Measurements from ENCODE around the gene IFT80. TPM values are rescaled to one million over a fixed set of nuclear protein-coding genes. Genes with fewer than 3 reads are reported as not detected.

Gene IFT80
- total and polyA plus RNA-seq, 2 of the 4 experiments (the other 2 are of a cell fraction): 15.2 to 16.8 TPM

GRCh38 chr3:160417311-160417710 is 18.3 kb upstream of the IFT80 start:
- H2BK5ac ChIP-seq (ENCODE audit: low read depth, low read length, poor library complexity, severe bottlenecking): no peak overlapping the region
- dilution Hi-C loops (cut with HindIII; ENCODE audit: low sequenced_read_pairs, unreplicated experiment) (no loop called here), in situ Hi-C loops (cut with MboI; ENCODE audit: low sequenced_read_pairs) (loop anchor here (10.0 to 25.0 kb wide), 3 partner anchors 253 to 530 kb away; no protein-coding TSS in a partner anchor), intact Hi-C loops (cut with micrococcal nuclease) (loop anchor here (10.0 kb wide), 1 partner anchor 653 kb away; no protein-coding TSS in a partner anchor)
- H2BK20ac ChIP-seq (ENCODE audit: low read depth, low read length): no peak overlapping the region
- 0 out of 4 replicates have a peak overlapping the region, but pooled peaks of 1 of the 2 experiments have one; percentile 25 for H4K8ac ChIP-seq (ENCODE audit: low read depth in 2 of 2, low read length in 2 of 2)
- DNase-seq: no peak
- no peak overlapping the region for H4K91ac ChIP-seq (ENCODE audit: insufficient read depth, low read depth, low read length)
- no peaks in the 10 kb centered on the region for H3K27me3 ChIP-seq (ENCODE audit: control insufficient read depth, insufficient read depth, low read length)
- H3K4me1 ChIP-seq (ENCODE audit: control insufficient read depth, insufficient read depth, low read length): peaks cover 2% of the 10 kb centered on the region
- H2BK15ac ChIP-seq (ENCODE audit: low read depth, low read length): no peak overlapping the region
- H3K4ac ChIP-seq (ENCODE audit: low read depth, low read length): no peak overlapping the region
- ATAC-seq (ENCODE audit: low read depth): no peak
- no peaks in the 10 kb centered on the region for H4K20me1 ChIP-seq (ENCODE audit: insufficient read depth, low read length)
- CTCF ChIA-PET: interaction anchor here (1.2 to 1.6 kb wide), 2 partner anchors 33 to 254 kb away, joined by 3 to 4 read pairs; partner anchors contain the start of gene TRIM59
- no peak overlapping the region for H3K23ac ChIP-seq (ENCODE audit: low read depth, low read length)
- H3K4me3 ChIP-seq (ENCODE audit: insufficient read depth, low read depth, low read length): no peak overlapping the region
- no peak overlapping the region for H2AFZ ChIP-seq (replicated peaks; ENCODE audit: low read length, poor library complexity)
- no peak overlapping the region for H3K27ac ChIP-seq (ENCODE audit: insufficient read depth, low read length)
- TF ChIP-seq CHD1 (IDR thresholded peaks at IDR 0.05; ENCODE audit: low read depth, low read length) (no peak), MAZ (IDR thresholded peaks at IDR 0.05; ENCODE audit: borderline replicate concordance, low read depth, low read length) (no peak), MAFK (IDR thresholded peaks at IDR 0.05; ENCODE audit: low read depth, low read length) (no peak), FOS (IDR thresholded peaks at IDR 0.05; ENCODE audit: low read depth, low read length) (no peak), RCOR1 (IDR thresholded peaks at IDR 0.05; ENCODE audit: insufficient replicate concordance, low read length) (no peak), ELK1 (IDR thresholded peaks at IDR 0.05; ENCODE audit: borderline replicate concordance, low read depth, low read length) (no peak), POLR2A (IDR thresholded peaks at IDR 0.05; ENCODE audit: low read depth, low read length) (no peak), USF2 (IDR thresholded peaks at IDR 0.05; ENCODE audit: low read depth, low read length) (no peak), NFE2L2 (IDR thresholded peaks at IDR 0.05; ENCODE audit: low read depth, low read length) (no peak), BHLHE40 (IDR thresholded peaks at IDR 0.05; ENCODE audit: low read depth, low read length) (no peak), RAD21 (IDR thresholded peaks at IDR 0.05; ENCODE audit: low read length) (no peak), RFX5 (IDR thresholded peaks at IDR 0.05; ENCODE audit: low read depth, low read length) (no peak), SMC3 (IDR thresholded peaks at IDR 0.05; ENCODE audit: low read depth, low read length) (no peak), CEBPB (IDR thresholded peaks at IDR 0.05; ENCODE audit: low read depth, low read length) (no peak), MXI1 (IDR thresholded peaks at IDR 0.05; ENCODE audit: borderline replicate concordance, low read depth, low read length) (no peak)
- TF ChIP-seq, protein P1, sequence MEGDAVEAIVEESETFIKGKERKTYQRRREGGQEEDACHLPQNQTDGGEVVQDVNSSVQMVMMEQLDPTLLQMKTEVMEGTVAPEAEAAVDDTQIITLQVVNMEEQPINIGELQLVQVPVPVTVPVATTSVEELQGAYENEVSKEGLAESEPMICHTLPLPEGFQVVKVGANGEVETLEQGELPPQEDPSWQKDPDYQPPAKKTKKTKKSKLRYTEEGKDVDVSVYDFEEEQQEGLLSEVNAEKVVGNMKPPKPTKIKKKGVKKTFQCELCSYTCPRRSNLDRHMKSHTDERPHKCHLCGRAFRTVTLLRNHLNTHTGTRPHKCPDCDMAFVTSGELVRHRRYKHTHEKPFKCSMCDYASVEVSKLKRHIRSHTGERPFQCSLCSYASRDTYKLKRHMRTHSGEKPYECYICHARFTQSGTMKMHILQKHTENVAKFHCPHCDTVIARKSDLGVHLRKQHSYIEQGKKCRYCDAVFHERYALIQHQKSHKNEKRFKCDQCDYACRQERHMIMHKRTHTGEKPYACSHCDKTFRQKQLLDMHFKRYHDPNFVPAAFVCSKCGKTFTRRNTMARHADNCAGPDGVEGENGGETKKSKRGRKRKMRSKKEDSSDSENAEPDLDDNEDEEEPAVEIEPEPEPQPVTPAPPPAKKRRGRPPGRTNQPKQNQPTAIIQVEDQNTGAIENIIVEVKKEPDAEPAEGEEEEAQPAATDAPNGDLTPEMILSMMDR (conservative IDR thresholded peaks at IDR 0.05; ENCODE audit: low read depth, low read length): no peak
- POLR2A ChIA-PET (ENCODE audit: unreplicated experiment): no interaction called here
- no peak overlapping the region; the same call in 1 of the 2 replicates for H4K5ac ChIP-seq (ENCODE audit: low read depth, low read length)
- BruUV-seq (replicated peaks): no TSS peak
- H2AK5ac ChIP-seq (ENCODE audit: low read depth, low read length): no peak overlapping the region
- no peak overlapping the region for H3K18ac ChIP-seq (ENCODE audit: low read depth, low read length)
- no peak overlapping the region for H3K4me2 ChIP-seq (ENCODE audit: low read depth, low read length)
- peaks cover 30 to 32% of the 10 kb centered on the region in 2 experiments for H3K79me1 ChIP-seq (ENCODE audit: low read depth in 1 of 2, low read length in 2 of 2)
- no peaks in the 10 kb centered on the region for H3K9me3 ChIP-seq (ENCODE audit: control insufficient read depth, insufficient read depth, low read length)
- no CpG with 5 or more reads among the region's 3 CpGs for WGBS, 2 experiments (ENCODE audit: extremely low coverage in 2 of 2, insufficient read length in 1 of 2)
- no peak overlapping the region for H2AK9ac ChIP-seq (replicated peaks; ENCODE audit: low read depth, low read length, poor library complexity)
- H3K36me3 ChIP-seq (ENCODE audit: control insufficient read depth, insufficient read depth, low read length): peaks cover 16% of the 10 kb centered on the region
- H3K56ac ChIP-seq (ENCODE audit: extremely low read depth, insufficient read depth, low read length): no peak overlapping the region
- H2BK120ac ChIP-seq (ENCODE audit: low read depth, low read length): no peak overlapping the region
- H3K9ac ChIP-seq (ENCODE audit: low read depth, low read length): no peak overlapping the region
- H3K9me1 ChIP-seq (ENCODE audit: insufficient read depth, low read length): peaks cover 3% of the 10 kb centered on the region; the same call in 1 of the 2 replicates
- H3K14ac ChIP-seq (replicated peaks; ENCODE audit: low read depth, low read length): no peak overlapping the region
